ENCODE data around the gene PRSS21. TPM values are rescaled to one million over a fixed set of nuclear protein-coding genes. Genes with fewer than 3 reads are reported as not detected.

PRSS21 gene
- total RNA-seq, 4 donors from 2014 or later, result 1.6 to 1.9 TPM; not detected in 2

DNA sequence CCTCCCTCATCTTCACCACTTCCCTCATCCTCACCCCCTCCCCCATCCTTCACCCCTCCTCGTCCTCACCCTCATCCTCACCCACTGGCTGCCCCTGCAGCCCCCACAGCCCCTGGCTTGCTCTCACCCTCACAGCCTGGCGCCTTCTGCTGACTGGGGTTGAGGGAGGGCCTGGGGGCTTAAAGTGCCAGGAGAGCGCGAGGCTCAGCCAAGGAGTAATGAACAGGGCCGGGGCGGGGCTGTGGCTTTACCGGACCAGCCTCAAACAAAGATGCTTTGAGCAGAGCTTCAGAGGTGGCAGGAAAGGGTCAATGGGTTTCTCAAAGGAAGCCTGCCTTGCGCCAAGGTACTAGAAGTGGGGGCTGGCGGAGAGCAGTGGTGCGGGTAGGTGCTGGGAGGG is 29.6 kb upstream of the PRSS21 start, which contains the start of gene PRSS33:
TSS of gene PRSS33 (minus strand) at position 155 of the 400 bp plus-strand sequence. CDS start 1,013 bp downstream, outside the sequence.
- Histone ChIP-seq H3K9me3 (no peaks in the 10 kb centered on the region), H3K4me1 (peaks cover 9 to 15% (median 12%) of the 10 kb centered on the region in 4 donors), H3K27me3 (peaks cover 62% of the 10 kb centered on the region), H3K36me3 (no peaks in the 10 kb centered on the region), H3K4me3 (no peak within 1 kb of the TSS), H3K27ac (no peak within 1 kb of the TSS)
- 31% methylated on average over 9 of the region's 10 CpGs; no CpG with 5 or more reads in 1 of the 2 donors for WGBS, 2 donors (ENCODE audit: low coverage in 1 of 2)
- intact Hi-C loops (cut with DNase I; ENCODE audit: low total_unique reads) (no loop called here), in situ Hi-C loops (cut with MboI; ENCODE audit: low pct_ligation_motif_present in 1 of 4, low pct_unique_long_range_greater_than_20kb in 1 of 4, low sequenced_read_pairs in 3 of 4) (no loop called here)
- no peak for DNase-seq
- TF ChIP-seq CTCF (IDR thresholded peaks at IDR 0.05), result no peak
- no peak for TF ChIP-seq EP300 (IDR thresholded peaks at IDR 0.05; ENCODE audit: low read depth)
- TF ChIP-seq POLR2A (IDR thresholded peaks at IDR 0.05), result no peak
- TF ChIP-seq POLR2AphosphoS5 (IDR thresholded peaks at IDR 0.05), result no peak

- Histone ChIP-seq H3K4me3 (no peak overlapping the region), H3K27ac (no peak overlapping the region), H3K9me3 (no peaks in the 10 kb centered on the region), H3K4me1 (peaks cover 9 to 15% (median 12%) of the 10 kb centered on the region in 4 donors), H3K36me3 (no peaks in the 10 kb centered on the region), H3K27me3 (peaks cover 65% of the 10 kb centered on the region)
- in situ Hi-C loops (cut with MboI; ENCODE audit: low pct_ligation_motif_present in 1 of 4, low pct_unique_long_range_greater_than_20kb in 1 of 4, low sequenced_read_pairs in 3 of 4) (no loop called here), intact Hi-C loops (cut with DNase I; ENCODE audit: low total_unique reads) (no loop called here)
- no peak for DNase-seq
- 44% methylated on average over 7 of the region's 7 CpGs; no CpG with 5 or more reads in 1 of the 2 donors for WGBS, 2 donors (ENCODE audit: low coverage in 1 of 2)
- TF ChIP-seq POLR2A (IDR thresholded peaks at IDR 0.05) (no peak), POLR2AphosphoS5 (IDR thresholded peaks at IDR 0.05) (no peak), CTCF (IDR thresholded peaks at IDR 0.05) (no peak), EP300 (IDR thresholded peaks at IDR 0.05; ENCODE audit: low read depth) (no peak)
Measured at GRCh38 chr16:2787961-2788360, 29.1 kb upstream of the PRSS21 start.

- no peaks in the 10 kb centered on the region for H3K36me3 ChIP-seq
- in situ Hi-C loops (cut with MboI; ENCODE audit: low pct_ligation_motif_present in 1 of 4, low pct_unique_long_range_greater_than_20kb in 1 of 4, low sequenced_read_pairs in 3 of 4), result no loop called here
- WGBS, 2 donors (ENCODE audit: low coverage in 1 of 2), result 91% methylated on average over 5 of the region's 5 CpGs; no CpG with 5 or more reads in 1 of the 2 donors
- no peak overlapping the region for H3K4me3 ChIP-seq
- no peak for DNase-seq
- peaks cover 3 to 16% (median 8%) of the 10 kb centered on the region in 4 donors for H3K4me1 ChIP-seq
- no peaks in the 10 kb centered on the region for H3K9me3 ChIP-seq
- intact Hi-C loops (cut with DNase I; ENCODE audit: low total_unique reads), result no loop called here
- peaks cover 52% of the 10 kb centered on the region for H3K27me3 ChIP-seq
- no peak overlapping the region for H3K27ac ChIP-seq
- no peak for TF ChIP-seq POLR2A (IDR thresholded peaks at IDR 0.05)
- no peak for TF ChIP-seq EP300 (IDR thresholded peaks at IDR 0.05; ENCODE audit: low read depth)
- no peak for TF ChIP-seq CTCF (IDR thresholded peaks at IDR 0.05)
- no peak for TF ChIP-seq POLR2AphosphoS5 (IDR thresholded peaks at IDR 0.05)
Measured at GRCh38 chr16:2790631-2791030, 26.4 kb upstream of the PRSS21 start.

- intact Hi-C loops (cut with DNase I; ENCODE audit: low total_unique reads), result no loop called here
Measured at GRCh38 chr16:2791174-2791573, 25.9 kb upstream of the PRSS21 start.

More at GRCh38 chr16:2791174-2791573, 25.9 kb upstream of the PRSS21 start:
- Histone ChIP-seq H3K36me3 (no peaks in the 10 kb centered on the region), H3K4me1 (peaks cover 0 to 18% (median 8%) of the 10 kb centered on the region in 4 donors), H3K27me3 (peaks cover 46% of the 10 kb centered on the region), H3K9me3 (no peaks in the 10 kb centered on the region), H3K4me3 (no peak overlapping the region), H3K27ac (no peak overlapping the region)
- no peak for DNase-seq
- TF ChIP-seq EP300 (IDR thresholded peaks at IDR 0.05; ENCODE audit: low read depth), result no peak
- no peak for TF ChIP-seq POLR2AphosphoS5 (IDR thresholded peaks at IDR 0.05)
- TF ChIP-seq CTCF (IDR thresholded peaks at IDR 0.05), result no peak
- no peak for TF ChIP-seq POLR2A (IDR thresholded peaks at IDR 0.05)
- in situ Hi-C loops (cut with MboI; ENCODE audit: low pct_ligation_motif_present in 1 of 4, low pct_unique_long_range_greater_than_20kb in 1 of 4, low sequenced_read_pairs in 3 of 4), result no loop called here
- 79% methylated on average over 8 of the region's 8 CpGs; no CpG with 5 or more reads in 1 of the 2 donors for WGBS, 2 donors (ENCODE audit: low coverage in 1 of 2)
